GM12878 (cell line): ENCODE results near the gene FRK. TPM values are rescaled to one million over a fixed set of nuclear protein-coding genes. Genes with fewer than 3 reads are reported as not detected.

Source experiments
- ATAC-seq: fragments of 200-7000 bp; cut with Tn5 transposase; 3 replicates; pipeline ENCODE4 v1.9.1; 2020; ENCODE audit warnings: mild to moderate bottlenecking, moderate library complexity
- BruUV-seq: library from RNA; stranded (reverse); fragments of 400-500 nt; replicated peaks from 2 replicates; lab custom pipeline; 2021; lab: Mats Ljungman, UMichigan
- CTCF ChIA-PET: fragments of 300-600 bp; sonication (Branson Sonifier 250); formaldehyde crosslinking; extraction: SDS; loops from one replicate; lab custom pipeline; 2021; ENCODE audit warnings: inconsistent platforms; lab: Yijun Ruan, JAX
- POLR2A ChIA-PET: fragments of 350-600 bp; formaldehyde crosslinking; extraction: SDS; loops from one replicate; lab custom pipeline; 2021; ENCODE audit warnings: inconsistent platforms; lab: Charles Lee
- RAD21 ChIA-PET: fragments of 300-600 bp; sonication (Branson Sonifier 250); formaldehyde crosslinking; loops from one replicate; lab custom pipeline; 2023; ENCODE audit warnings: antibody characterized with exemption; ENCODE audit not compliant: unreplicated experiment; lab: Charles Lee
- SMC1A ChIA-PET: fragments of 300-600 bp; sonication (Branson Sonifier 250); formaldehyde crosslinking; loops from one replicate; lab custom pipeline; 2023; ENCODE audit not compliant: unreplicated experiment, uncharacterized antibody; lab: Charles Lee
- DNase-seq: peaks from one replicate; pipeline ENCODE4 v3.0.0-alpha.2; 2011; ENCODE audit warnings: low read depth, low spot score
- FAIRE-seq: peaks from 3 replicates; lab custom pipeline; 2011; peaks lifted over from hg19 to GRCh38; lab: Jason Lieb, UNC
- H2AFZ ChIP-seq: 2 replicates; pipeline ENCODE4 v1.6.0; 2011; ENCODE audit warnings: low read depth, low read length, control low read depth; ENCODE audit not compliant: control insufficient read depth
- H3K27ac ChIP-seq: 2 replicates; pipeline ENCODE4 v1.5.1; 2011; ENCODE audit warnings: control low read depth; ENCODE audit not compliant: control insufficient read depth, insufficient read depth
- H3K27me3 ChIP-seq, 2 experiments: replicated peaks in 1 of 2; 2 replicates each; pipeline versions ENCODE4 v1.6.0 to v1.6.1; 2011; ENCODE audit warnings: low read length in 1 of 2; ENCODE audit not compliant: control insufficient read depth in 2 of 2, insufficient read depth in 2 of 2
- H3K36me3 ChIP-seq, 2 experiments: 2 replicates each; pipeline ENCODE4 v1.5.1; 2011; ENCODE audit warnings: low read length in 1 of 2; ENCODE audit not compliant: control insufficient read depth in 2 of 2, insufficient read depth in 2 of 2
- H3K4me1 ChIP-seq: 2 replicates; pipeline ENCODE4 v1.6.1; 2011; ENCODE audit warnings: mild to moderate bottlenecking, low read length, moderate library complexity, mixed read lengths; ENCODE audit not compliant: control insufficient read depth, insufficient read depth
- H3K4me2 ChIP-seq: 2 replicates; pipeline ENCODE4 v1.6.0; 2011; ENCODE audit warnings: control low read depth; ENCODE audit not compliant: control insufficient read depth, insufficient read depth
- H3K4me3 ChIP-seq: fragments of 200-600 bp; sonication (generic); 2 replicates; pipeline ENCODE4 v1.5.1; 2016
- H3K79me2 ChIP-seq: 2 replicates; pipeline ENCODE4 v1.6.0; 2011; ENCODE audit warnings: low read length; ENCODE audit not compliant: control insufficient read depth, insufficient read depth
- H3K9ac ChIP-seq: 2 replicates; pipeline ENCODE4 v1.8.0; 2011; ENCODE audit warnings: low read length, control low read depth, mixed read lengths; ENCODE audit not compliant: control insufficient read depth, insufficient read depth
- H3K9me3 ChIP-seq: replicated peaks from 3 replicates; pipeline ENCODE4 v1.5.1; 2011; ENCODE audit warnings: mild to moderate bottlenecking, low read length; ENCODE audit not compliant: control insufficient read depth, insufficient read depth
- H4K20me1 ChIP-seq: 2 replicates; pipeline ENCODE4 v1.6.0; 2011; ENCODE audit not compliant: control insufficient read depth, insufficient read depth
- ATF7 ChIP-seq: fragments of 450-650 bp; IDR thresholded peaks from 2 replicates; pipeline ENCODE4 v1.6.1; 2016; ENCODE audit warnings: low read depth, mild to moderate bottlenecking
- BACH1 ChIP-seq: fragments of 450-650 bp; IDR thresholded peaks from 2 replicates; pipeline ENCODE4 v1.6.1; 2017; ENCODE audit warnings: mild to moderate bottlenecking, borderline replicate concordance
- CREB1 ChIP-seq: IDR thresholded peaks from 2 replicates; pipeline ENCODE4 v1.6.1; 2012; ENCODE audit warnings: low read depth, mild to moderate bottlenecking, inconsistent platforms
- ELK1 ChIP-seq: IDR thresholded peaks from 2 replicates; pipeline ENCODE4 v1.6.1; 2012; ENCODE audit warnings: low read depth, low read length, improper control_type of control experiment
- FOS ChIP-seq: IDR thresholded peaks from 3 replicates; pipeline ENCODE4 v1.6.1; 2011; ENCODE audit warnings: borderline replicate concordance; ENCODE audit not compliant: insufficient read length; ENCODE audit errors: extremely low read depth
- FOXK2 ChIP-seq: fragments of 450-650 bp; IDR thresholded peaks from 2 replicates; pipeline ENCODE4 v1.6.1; 2017; ENCODE audit warnings: mild to moderate bottlenecking, moderate library complexity
- KDM1A ChIP-seq: fragments of 200-600 bp; sonication (generic); IDR thresholded peaks from 2 replicates; pipeline ENCODE4 v1.6.1; 2016; ENCODE audit warnings: borderline replicate concordance
- KLF5 ChIP-seq: fragments of 450-650 bp; IDR thresholded peaks from 2 replicates; pipeline ENCODE4 v1.6.1; 2014; ENCODE audit warnings: mild to moderate bottlenecking; ENCODE audit not compliant: partially characterized antibody
- NFIC ChIP-seq: IDR thresholded peaks from 2 replicates; pipeline ENCODE4 v1.6.1; 2012; ENCODE audit warnings: low read depth, mild to moderate bottlenecking, inconsistent platforms, low read length, moderate library complexity
- POLR2AphosphoS2 ChIP-seq: IDR thresholded peaks from 2 replicates; pipeline ENCODE4 v1.6.1; 2011; ENCODE audit warnings: low read depth, mild to moderate bottlenecking, low read length, improper control_type of control experiment, moderate library complexity
- RFX5 ChIP-seq: IDR thresholded peaks from 2 replicates; pipeline ENCODE4 v1.6.1; 2011; ENCODE audit warnings: low read depth, low read length, improper control_type of control experiment
- RUNX3 ChIP-seq: IDR thresholded peaks from 2 replicates; pipeline ENCODE4 v1.6.1; 2012; ENCODE audit warnings: low read length, inconsistent platforms
- SREBF1 ChIP-seq: IDR thresholded peaks from 2 replicates; pipeline ENCODE4 v1.6.1; 2012; ENCODE audit warnings: mild to moderate bottlenecking, low read length
- SUPT20H ChIP-seq: IDR thresholded peaks from 2 replicates; pipeline ENCODE4 v1.6.1; 2011; ENCODE audit warnings: low read depth, mild to moderate bottlenecking, low read length, moderate library complexity, borderline replicate concordance; ENCODE audit not compliant: control insufficient read depth
- TCF7 ChIP-seq: IDR thresholded peaks from 2 replicates; pipeline ENCODE4 v1.6.1; 2014; ENCODE audit warnings: antibody characterized with exemption, borderline replicate concordance
- ZBTB33 ChIP-seq: fragments of 450-650 bp; IDR thresholded peaks from 2 replicates; pipeline ENCODE4 v1.6.1; 2017; ENCODE audit warnings: mild to moderate bottlenecking
- ZNF384 ChIP-seq: IDR thresholded peaks from 2 replicates; pipeline ENCODE4 v1.6.1; 2012; ENCODE audit warnings: low read depth, mild to moderate bottlenecking, low read length, improper control_type of control experiment, borderline replicate concordance
- ZZZ3 ChIP-seq: IDR thresholded peaks from 2 replicates; pipeline ENCODE4 v1.6.1; 2011; ENCODE audit warnings: low read depth; ENCODE audit not compliant: control insufficient read depth, insufficient read length
- WGBS: methylation state at CpG from one replicate; pipeline ENCODE4 v1.1.6; 2016; ENCODE audit warnings: low lambda C conversion rate; ENCODE audit not compliant: insufficient replicate concordance, insufficient coverage; ENCODE audit errors: missing lambda C conversion rate; 5-methylcytosine and 5-hydroxymethylcytosine counted together
- in situ Hi-C: fragments of 300-500 bp; cut with MboI; formaldehyde crosslinking; loops from 9 replicates; pipeline ENCODE4 v1.14.3; 2018; ENCODE audit warnings: mixed read lengths
- intact Hi-C: fragments of 100-400 bp; cut with micrococcal nuclease; formaldehyde crosslinking; loops from one replicate; pipeline ENCODE4 v1.14.2; 2022; ENCODE audit not compliant: unreplicated experiment
- polyA plus RNA-seq, 11 experiments: library from polyadenylated mRNA; depleted of rRNA in 4 of 11; unstranded in 6 of 11; stranded (reverse) in 5 of 11; fragments of >200 nt; fragmentation: Nextera tagmentation in 4 of 11; fragmentation: Illumina TruSeq in 1 of 11; extraction: Ambion mirVana in 4 of 11; extraction: Trizol in 1 of 11; gene quantifications; 1 replicate in 1 of 11; 2 replicates in 10 of 11; pipeline versions ENCODE4 v1.2.1 to v1.2.3, GENCODE V29; 2011 to 2016; ENCODE audit warnings: inconsistent platforms in 2 of 11, missing spikeins in 2 of 11, low read depth in 1 of 11
- total RNA-seq, 4 experiments: library from RNA; depleted of rRNA in 3 of 4; stranded (reverse); fragments of >200 nt in 3 of 4; fragmentation: Illumina TruSeq in 1 of 4; extraction: Trizol in 1 of 4; gene quantifications; 2 replicates each; pipeline versions ENCODE4 v1.2.1 to v1.2.3, GENCODE V29; 2013 to 2021

The FRK gene
- total and polyA plus RNA-seq, 10 of the 15 experiments (the other 5 are each of a cell fraction or from before 2014, with no cell fraction given), result 0.29 to 2.4 (median 1.2) TPM

DNA sequence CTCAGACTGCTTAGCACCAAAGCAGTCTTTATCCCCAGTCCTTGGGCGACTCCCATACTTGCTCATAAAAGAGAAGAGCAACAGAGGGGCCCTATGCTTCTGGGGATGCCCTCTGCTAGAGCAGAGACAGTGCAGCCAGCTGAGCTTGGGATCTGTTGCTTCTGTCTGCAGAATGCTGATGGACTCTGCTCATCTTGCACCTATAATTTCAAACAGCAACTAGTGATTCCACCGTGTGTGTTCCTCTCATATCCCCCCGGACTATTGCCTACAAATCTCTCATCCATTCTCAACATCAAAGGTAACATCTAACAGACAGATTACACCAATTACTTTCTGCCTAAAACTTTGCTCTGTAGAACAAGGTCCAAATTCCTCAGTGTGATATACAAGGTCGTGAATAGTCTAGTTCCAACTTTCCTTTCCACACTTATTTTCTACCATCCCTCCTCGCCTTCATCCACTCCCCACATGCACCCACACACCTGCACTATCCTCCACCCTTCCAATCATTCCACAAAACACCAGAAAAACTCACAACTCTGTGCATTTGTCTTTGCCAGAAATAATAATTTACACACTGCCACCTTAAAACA lies 62.6 kb downstream of the FRK start:
- Histone ChIP-seq H3K4me2 (no peak overlapping the region), H4K20me1 (no peaks in the 10 kb centered on the region), H3K9me3 (no peaks in the 10 kb centered on the region; the same call in 2 of the 3 replicates), H2AFZ (no peak overlapping the region), H3K4me1 (no peaks in the 10 kb centered on the region)
- intact Hi-C loops, result no loop called here
- TF ChIP-seq RUNX3, result no peak
- no peak for TF ChIP-seq BACH1
- no peak for TF ChIP-seq ZZZ3
- TF ChIP-seq ATF7, result no peak
- TF ChIP-seq KDM1A, result no peak
- no peak for TF ChIP-seq NFIC
- no peak for TF ChIP-seq ELK1
- TF ChIP-seq KLF5, result no peak
- TF ChIP-seq ZBTB33, result no peak
- TF ChIP-seq POLR2AphosphoS2, result no peak
- no peak for TF ChIP-seq SUPT20H
- TF ChIP-seq FOXK2, result no peak
- no peak for TF ChIP-seq ZNF384
- no peak for TF ChIP-seq RFX5
- TF ChIP-seq CREB1, result no peak
- TF ChIP-seq TCF7, result no peak
- no peak for TF ChIP-seq FOS
- TF ChIP-seq SREBF1, result no peak
- TF ChIP-seq, all 136 proteins: peak for 0
- FAIRE-seq (no peak), ATAC-seq (no peak), DNase-seq (no peak)
- CTCF ChIA-PET, result no interaction called here
- RAD21 ChIA-PET, result no interaction called here
- WGBS, result 37% methylated on average over 5 of the region's 5 CpGs
- POLR2A ChIA-PET, result no interaction called here
- in situ Hi-C loops, result no loop called here
- SMC1A ChIA-PET, result interaction anchor here (1.4 to 2.0 kb wide), 2 partner anchors 15 to 26 kb away, joined by 4 read pairs; no protein-coding TSS in a partner anchor
- Histone ChIP-seq H3K4me3 (no peak overlapping the region), H3K9ac (no peak overlapping the region), H3K79me2 (no peaks in the 10 kb centered on the region), H3K27ac (no peak overlapping the region), H3K27me3 (no peaks in the 10 kb centered on the region), H3K36me3 (no peaks in the 10 kb centered on the region)
- BruUV-seq, result no TSS peak
